GM18526 (cell line): ENCODE measurements around the gene PCARE.

Experiments
- POLR2A ChIP-seq: IDR thresholded peaks from 3 replicates; pipeline ENCODE4 v1.6.1; 2011; ENCODE audit not compliant: insufficient read length; ENCODE audit errors: extremely low read depth

The PCARE gene

DNA sequence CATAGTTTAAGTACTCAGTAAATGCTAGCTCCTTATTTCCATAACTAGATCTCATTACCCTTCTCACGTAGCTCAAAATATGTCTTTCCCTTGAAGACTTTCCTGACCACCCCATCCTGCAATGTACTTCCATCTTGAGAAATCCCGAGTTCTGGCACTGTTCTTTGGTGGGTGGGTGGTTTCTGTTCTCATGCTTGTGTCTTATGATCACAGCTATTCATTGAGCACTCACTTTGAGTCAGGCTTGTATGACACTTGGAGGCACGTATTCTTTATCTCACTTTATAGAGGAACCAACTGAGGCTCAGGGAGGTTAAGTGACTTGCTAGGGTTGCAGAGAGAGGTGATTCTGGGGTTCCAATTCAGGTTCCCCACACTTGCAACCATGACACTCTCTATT lies 31.9 kb upstream of the PCARE start:
- TF ChIP-seq POLR2A: no peak

DNA sequence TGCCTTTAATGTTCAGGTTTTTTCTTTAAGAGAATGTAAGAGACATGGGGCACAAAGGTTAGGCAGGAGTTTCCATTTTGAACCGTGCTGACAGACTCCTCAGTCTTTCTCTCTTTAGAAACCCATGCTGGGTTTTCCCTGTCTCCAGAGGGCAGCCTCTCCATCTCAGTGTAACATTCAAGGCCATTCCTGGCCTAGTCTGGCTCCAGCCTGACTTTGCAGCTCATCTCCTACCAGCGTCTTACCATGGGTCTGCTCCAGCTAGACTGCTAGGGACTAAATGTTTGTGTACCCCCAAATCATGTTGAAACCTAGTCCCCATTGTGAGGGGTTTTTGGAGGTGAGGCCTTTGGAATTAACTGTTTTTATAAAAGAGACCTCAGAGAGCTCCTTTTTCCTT lies 31.1 kb upstream of the PCARE start:
- TF ChIP-seq POLR2A: no peak

DNA sequence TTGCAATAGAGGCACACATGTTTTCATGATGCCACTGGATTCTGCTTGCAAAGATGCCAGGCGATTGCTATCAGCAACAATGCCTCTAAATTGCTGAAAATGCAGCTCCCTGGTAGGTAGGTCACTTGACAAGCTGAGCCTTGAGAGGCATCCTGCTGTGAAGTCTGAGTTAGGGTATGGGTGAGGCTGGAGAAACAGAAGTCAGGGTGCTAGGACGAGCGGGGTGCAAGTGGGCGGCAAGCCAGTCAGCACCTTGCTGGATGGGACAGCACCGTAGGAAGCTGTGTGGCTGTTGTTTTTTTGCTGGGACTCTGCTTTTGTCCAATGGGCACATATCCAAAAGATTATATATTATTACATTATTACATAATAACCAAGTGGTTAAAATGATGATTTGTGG lies 30.4 kb upstream of the PCARE start:
- no peak for TF ChIP-seq POLR2A

DNA sequence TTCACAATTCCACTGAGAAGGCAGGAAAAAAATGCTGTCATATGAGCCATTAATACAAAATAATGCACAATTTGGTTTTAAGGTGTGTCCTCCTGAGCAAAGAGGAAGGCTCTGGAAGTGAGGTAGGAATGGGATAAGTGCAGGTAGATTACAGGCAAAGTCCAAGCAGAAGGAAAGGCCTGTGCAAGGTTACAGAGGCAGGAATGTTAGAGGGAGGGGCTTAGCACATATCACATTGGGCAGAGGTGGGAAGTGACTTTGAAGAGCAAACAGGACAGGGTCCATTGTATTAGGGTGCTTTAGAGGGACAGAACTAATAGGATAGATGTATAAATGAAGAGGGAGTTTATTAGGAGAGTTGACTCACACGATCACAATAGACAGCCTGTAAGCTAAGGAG lies 26.2 kb upstream of the PCARE start:
- TF ChIP-seq POLR2A: no peak

DNA sequence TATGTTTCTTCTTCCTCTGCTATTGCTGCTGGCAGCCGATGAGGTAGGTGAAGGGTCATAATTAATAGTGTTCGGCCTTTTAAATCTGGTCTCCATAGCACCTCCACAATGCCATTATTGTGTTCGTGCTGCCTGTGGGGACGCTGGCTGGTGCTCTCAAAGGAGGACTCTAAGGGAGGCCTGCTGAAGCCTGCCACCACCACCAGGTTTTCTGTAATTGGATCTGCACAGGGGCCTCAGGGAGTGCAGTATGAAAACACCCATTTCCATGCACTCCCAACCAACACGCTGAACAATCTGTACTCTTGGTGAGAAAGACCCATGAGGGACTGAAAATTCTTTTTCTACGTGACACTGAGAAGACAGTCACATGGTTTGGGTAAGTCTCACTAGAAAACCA lies 23.2 kb upstream of the PCARE start:
- TF ChIP-seq POLR2A: no peak

DNA sequence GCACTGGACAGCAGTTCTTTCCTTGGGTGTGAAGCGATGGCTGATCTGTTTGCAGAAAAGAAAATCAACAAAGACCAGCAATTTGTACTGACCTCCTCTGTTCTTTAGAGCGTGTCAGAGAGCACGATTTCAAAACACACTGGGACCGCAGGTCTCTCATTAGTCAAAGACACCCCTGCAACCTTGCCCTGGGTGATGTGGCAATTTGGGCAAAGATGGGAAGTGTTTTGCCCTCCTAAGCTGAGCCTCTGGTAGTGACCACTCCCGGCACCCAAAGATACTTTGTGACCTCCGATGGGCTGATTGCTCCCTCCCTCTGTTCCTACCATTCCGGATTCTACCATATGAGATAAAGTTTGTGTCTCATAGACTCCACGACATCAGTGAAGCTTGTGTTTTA lies 22.6 kb upstream of the PCARE start:
- no peak for TF ChIP-seq POLR2A

DNA sequence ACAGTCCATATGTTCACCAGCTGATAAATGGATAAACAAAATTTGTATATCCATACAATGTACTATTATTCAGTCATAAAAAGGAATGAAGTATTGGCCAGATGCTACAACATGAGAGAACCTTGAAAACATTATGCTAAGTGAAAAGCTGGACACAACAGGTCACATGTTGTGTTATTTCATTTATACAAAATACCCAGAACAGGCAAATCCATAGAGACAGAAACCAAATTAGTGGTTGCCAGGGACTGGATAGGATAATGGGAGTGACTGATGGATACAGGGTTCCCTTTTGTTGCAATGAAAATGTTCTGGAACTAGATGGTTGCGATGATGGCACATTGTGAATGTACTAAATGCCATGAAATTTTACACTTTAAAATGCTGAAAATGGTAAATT lies 10.2 kb upstream of the PCARE start:
- no peak for TF ChIP-seq POLR2A

DNA sequence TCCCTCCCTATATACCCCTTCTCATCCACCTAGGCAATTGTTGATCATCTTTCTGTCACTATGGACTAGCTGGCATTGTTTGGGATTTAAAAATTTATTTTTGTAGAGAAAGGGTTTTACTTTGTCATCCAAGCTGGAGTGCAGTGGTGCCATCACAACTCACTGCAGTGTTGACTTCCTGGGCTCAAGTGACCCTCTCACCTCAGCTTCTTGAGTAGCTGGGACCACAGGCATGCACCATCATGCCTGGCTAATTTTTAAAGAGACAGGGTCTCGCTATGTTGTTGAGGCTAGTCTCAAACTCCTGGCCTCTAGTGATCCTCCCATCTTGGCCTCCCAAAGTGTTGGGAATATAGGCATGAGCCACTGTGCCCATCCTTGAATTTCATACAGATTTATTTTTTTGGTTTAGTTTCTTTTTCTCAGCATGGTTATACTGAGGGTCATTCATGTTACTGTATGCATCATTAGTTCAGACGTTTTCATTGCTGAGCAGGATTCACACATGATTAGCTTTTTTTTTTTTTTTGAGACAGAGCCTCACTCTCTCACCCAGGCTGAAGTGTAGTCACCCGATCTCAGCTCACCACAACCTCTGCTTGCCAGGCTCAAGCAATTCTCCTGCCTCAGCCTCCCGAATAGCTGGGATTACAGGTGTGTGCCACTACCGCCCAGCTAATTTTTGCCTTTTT lies 8.6 kb upstream of the PCARE start:
- TF ChIP-seq POLR2A: no peak

DNA sequence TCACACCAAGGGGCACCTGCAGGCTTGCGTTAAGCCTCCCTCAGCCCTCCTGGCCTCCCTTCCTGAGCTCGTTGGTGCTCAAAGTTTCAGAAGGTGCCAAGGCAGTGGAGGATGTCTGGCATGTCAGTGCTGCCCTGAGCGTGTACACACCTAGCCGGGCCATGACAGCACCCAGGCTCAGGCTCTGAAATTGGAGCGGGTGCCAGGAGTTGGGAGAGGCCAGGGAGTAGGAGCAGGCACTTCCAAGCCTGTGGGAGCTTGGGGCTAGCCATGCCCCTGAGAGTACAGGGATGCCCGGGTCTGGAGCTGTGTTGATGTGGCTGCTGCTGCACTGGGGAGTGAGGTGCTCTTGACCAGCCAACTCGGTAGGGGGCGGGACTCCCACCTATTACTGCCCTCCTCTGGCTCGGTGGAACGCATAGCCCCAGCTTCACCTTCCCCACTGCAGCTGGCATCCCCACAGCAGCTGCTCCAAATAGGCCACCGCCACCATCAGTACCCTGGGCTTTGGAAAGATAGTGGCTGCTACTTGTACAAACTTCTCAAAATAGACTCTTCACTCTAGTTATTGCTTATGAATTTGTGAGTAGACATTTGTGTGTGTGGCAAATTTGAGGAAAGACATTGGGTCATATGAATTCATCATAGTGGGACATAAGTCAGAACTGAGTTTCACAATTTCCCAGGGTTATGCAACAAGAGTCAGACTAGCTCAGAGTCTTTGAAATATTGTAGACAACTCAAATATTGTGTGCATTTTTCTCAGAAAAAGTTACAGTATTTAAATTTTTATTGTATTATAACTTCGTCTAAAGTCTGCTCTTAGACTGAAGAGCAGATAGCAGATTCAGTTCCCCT lies 6.8 kb upstream of the PCARE start:
- no peak for TF ChIP-seq POLR2A

DNA sequence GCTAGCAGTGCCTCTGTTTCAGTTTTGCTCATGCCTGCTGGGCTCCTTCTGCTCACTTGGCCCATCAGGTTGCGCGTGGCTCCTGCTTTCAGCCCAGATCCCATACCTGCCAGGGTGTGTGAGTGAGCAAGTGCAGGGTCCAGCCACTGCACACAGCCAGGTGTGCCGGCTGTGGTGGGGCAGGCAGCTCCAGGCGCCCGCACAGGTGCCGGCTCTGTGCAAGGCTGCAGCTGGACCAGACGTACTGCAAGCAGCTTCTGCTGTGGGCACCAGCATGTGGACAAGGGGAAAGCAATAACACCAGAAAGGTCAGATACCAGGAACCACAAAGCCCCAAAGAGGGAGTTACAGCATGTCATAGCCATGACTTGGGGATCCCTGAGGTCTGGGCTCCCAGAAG lies 5.6 kb upstream of the PCARE start:
- no peak for TF ChIP-seq POLR2A

DNA sequence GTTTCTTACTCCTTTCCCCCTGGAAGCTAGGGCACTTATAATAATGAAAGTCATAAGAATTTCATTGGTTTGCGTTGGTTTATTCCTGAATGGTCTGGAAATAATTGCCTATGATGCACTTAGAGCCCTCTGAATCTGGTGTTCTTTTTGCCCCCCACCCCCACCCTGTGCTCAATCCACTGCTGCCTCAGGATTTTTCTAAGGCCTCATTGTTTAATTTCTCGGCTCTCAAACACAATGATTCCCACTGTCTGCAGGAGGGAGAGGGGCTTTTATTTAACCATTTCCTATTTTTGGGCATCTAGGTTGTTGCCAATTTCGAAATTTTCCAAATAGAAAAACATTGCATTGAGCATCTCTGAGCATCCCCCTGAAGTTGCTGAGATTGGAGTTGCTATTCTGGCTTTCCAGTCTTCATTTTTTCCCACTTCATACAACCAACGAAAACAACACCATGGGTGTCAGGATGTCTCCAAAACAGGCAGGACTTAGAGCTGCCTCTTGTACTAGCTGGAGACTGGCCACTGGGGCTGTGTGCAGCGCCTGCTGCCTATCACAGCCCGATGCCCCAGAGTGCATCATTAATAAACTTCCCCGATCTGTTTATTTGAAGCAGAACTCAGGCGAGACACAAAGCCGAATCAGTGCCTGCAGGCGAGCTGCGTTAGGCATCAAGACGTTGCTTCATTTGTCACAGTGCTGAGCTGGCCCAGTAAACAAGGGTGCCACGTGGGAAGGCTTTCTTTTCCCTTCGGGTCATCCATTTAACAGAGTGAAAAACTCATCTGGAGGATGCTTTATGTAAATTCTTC lies 1.8 kb upstream of the PCARE start:
- TF ChIP-seq POLR2A: no peak

DNA sequence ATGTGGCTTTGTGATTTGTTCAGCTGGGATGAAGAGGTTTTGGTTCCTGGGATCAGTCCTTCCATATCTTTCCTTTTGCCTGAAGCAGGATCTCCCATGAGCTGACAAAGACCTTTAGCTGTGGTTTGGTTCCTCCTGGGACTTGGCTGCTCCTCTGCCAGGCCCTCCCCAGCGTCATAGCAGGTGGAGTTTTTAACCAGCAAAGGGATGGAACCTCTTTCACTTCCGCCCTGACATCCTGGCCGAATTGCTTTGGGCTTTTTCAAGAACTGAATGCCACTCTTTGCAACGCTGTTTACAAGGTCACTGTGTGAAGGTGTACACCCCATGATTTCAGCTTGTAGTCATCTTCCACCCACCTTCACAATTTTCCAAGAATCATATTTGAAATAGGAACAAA lies 390 bp downstream of the PCARE start:
- TF ChIP-seq POLR2A: no peak

DNA sequence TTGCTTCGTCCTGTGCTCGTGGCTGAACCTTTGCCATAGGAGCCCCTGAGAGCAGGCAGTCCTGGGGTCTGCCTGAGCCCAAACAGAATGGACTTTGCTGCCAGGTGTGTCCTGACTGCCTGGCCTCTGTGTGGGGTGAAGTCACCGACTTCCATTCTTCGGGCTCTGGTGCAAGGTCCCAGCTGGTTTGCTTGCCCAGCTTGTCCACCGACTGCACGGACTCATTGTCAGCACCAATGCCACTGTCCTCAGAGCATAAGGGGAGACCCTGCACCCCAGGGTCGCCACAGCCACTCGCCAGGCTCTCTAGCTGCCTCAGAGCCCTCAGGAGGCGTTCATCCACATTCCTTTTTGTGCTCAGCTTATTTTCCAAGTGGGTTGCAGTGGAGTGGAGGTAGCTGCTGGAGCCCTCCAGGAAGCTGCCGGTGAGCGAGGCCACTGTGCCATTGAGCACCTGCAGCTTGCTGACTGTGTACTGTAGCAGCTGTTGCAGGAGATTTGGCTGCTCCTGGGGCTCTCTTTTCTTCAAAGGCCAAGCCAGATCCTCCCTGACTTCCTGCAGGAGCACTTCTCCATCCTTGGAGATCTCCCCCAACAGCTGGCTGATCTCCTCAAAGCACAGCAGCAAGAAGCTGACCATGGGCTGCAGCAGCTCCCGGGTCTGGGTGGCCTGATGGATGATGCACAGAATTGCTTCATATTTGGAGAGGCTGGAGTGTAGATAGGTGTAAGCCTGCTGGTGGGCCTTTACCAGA lies 1.2 kb downstream of the PCARE start:
- no peak for TF ChIP-seq POLR2A

DNA sequence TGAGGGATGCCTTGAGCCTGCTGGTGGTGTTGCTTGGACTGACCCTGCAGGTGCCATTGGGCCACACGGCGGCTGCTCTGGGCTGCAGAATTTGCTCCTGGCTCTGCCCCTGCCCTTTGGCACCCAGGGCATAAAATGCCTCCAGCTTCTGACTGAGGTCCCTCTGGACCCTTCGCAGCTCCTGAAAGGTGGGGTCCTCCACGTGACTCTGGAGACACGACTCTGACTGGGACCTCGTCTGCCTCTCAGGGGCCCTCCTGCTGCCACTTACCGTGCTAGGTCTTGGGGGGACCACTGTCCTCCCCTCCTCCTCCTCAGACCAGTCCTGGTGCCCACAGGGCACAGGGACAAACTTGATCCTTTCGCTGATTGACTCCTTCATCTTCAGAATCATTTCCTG lies 2.1 kb downstream of the PCARE start:
- no peak for TF ChIP-seq POLR2A
